HCT116 (cell line): Measurements from ENCODE around the gene PRPF39. TPM values are rescaled to one million over a fixed set of nuclear protein-coding genes. Genes with fewer than 3 reads are reported as not detected.
A peak's percentile ranks its signal among the peaks of the same experiment; 100 is the strongest.

Experiments
- ATAC-seq: fragments of 200-7000 bp; cut with Tn5 transposase; 2 replicates; pipeline ENCODE4 v1.9.1; 2020; ENCODE audit warnings: mild to moderate bottlenecking, moderate library complexity
- BruUV-seq: library from RNA; stranded (reverse); fragments of 400-500 nt; replicated peaks from 2 replicates; lab custom pipeline; 2021; lab: Mats Ljungman, UMichigan
- CTCF ChIA-PET: fragments of 300-600 bp; sonication (Branson Sonifier 250); formaldehyde crosslinking; loops from one replicate; lab custom pipeline; 2021; ENCODE audit warnings: antibody characterized with exemption; lab: Charles Lee
- POLR2A ChIA-PET: fragments of 300-600, 350-600 bp; sonication (Branson Sonifier 250); formaldehyde crosslinking; loops from one replicate; lab custom pipeline; 2021; ENCODE audit warnings: antibody characterized with exemption; lab: Charles Lee
- RAD21 ChIA-PET, 2 experiments: fragments of 300-600 bp; sonication (Branson Sonifier 250); formaldehyde crosslinking; loops; one replicate each; lab custom pipeline; 2023; ENCODE audit warnings: low total read pairs in 2 of 2; ENCODE audit not compliant: uncharacterized antibody in 2 of 2, unreplicated experiment in 2 of 2, low non-redundant PET in 1 of 2; lab: Charles Lee
- DNase-seq: peaks from one replicate; pipeline ENCODE4 v3.0.0-alpha.2; 2010; ENCODE audit warnings: low read depth, low spot score
- H2AFZ ChIP-seq: fragments of 200-600 bp; shearing (Covaris generic), sonication (generic); 2 replicates; pipeline ENCODE4 v1.6.1; 2017; ENCODE audit warnings: low read depth, mixed run types, mixed read lengths, antibody characterized with exemption, low read length; ENCODE audit not compliant: poor library complexity, severe bottlenecking
- H3K27ac ChIP-seq: 2 replicates; pipeline ENCODE4 v1.5.1; 2012; ENCODE audit warnings: low read depth, low read length
- H3K27me3 ChIP-seq: fragments of 200-600 bp; sonication (generic); 2 replicates; pipeline ENCODE4 v1.6.1; 2016; ENCODE audit warnings: mixed run types, low read length, mixed read lengths; ENCODE audit not compliant: insufficient read depth
- H3K36me3 ChIP-seq, 2 experiments: fragments of 200-500 bp in 1 of 2; fragments of 200-600 bp in 1 of 2; sonication (Bioruptor generic) in 1 of 2; sonication (generic) in 1 of 2; 2 replicates each; pipeline versions ENCODE4 v1.5.1 to v1.6.1; 2014 to 2016; ENCODE audit warnings: low read length in 2 of 2, inconsistent platforms in 1 of 2, mixed read lengths in 1 of 2, mixed run types in 1 of 2; ENCODE audit not compliant: insufficient read depth in 2 of 2, control insufficient read depth in 1 of 2
- H3K4me1 ChIP-seq, 2 experiments: fragments of 200-600 bp in 1 of 2; sonication (generic) in 1 of 2; 2 replicates each; pipeline versions ENCODE4 v1.5.1 to v1.6.1; 2012 to 2017; ENCODE audit warnings: low read length in 2 of 2, inconsistent platforms in 1 of 2, mild to moderate bottlenecking in 1 of 2, mixed read lengths in 1 of 2, mixed run types in 1 of 2, moderate library complexity in 1 of 2; ENCODE audit not compliant: insufficient read depth in 2 of 2, control insufficient read depth in 1 of 2
- H3K4me2 ChIP-seq: fragments of 200-600 bp; sonication (generic); 2 replicates; pipeline ENCODE4 v1.6.1; 2017; ENCODE audit warnings: mixed run types, low read length, mixed read lengths
- H3K4me3 ChIP-seq, 2 experiments: fragments of 200-600 bp in 1 of 2; sonication (generic) in 1 of 2; replicated peaks in 1 of 2; 2 replicates each; pipeline ENCODE4 v1.5.1; 2011 to 2016; ENCODE audit warnings: low read length in 2 of 2, control low read depth in 1 of 2, low read depth in 1 of 2, mild to moderate bottlenecking in 1 of 2, mixed read lengths in 1 of 2, mixed run types in 1 of 2
- H3K79me2 ChIP-seq: fragments of 200-600 bp; sonication (generic); 2 replicates; pipeline ENCODE4 v1.6.1; 2017; ENCODE audit warnings: mild to moderate bottlenecking, mixed run types, low read length, moderate library complexity, mixed read lengths; ENCODE audit not compliant: insufficient read depth
- H3K9ac ChIP-seq: fragments of 200-600 bp; sonication (generic); 2 replicates; pipeline ENCODE4 v1.6.1; 2016; ENCODE audit warnings: low read length, mixed read lengths
- H3K9me2 ChIP-seq: fragments of 200-600 bp; sonication (generic), shearing (Covaris generic); 2 replicates; pipeline ENCODE4 v1.6.1; 2017; ENCODE audit warnings: mixed run types, mild to moderate bottlenecking, moderate library complexity; ENCODE audit not compliant: insufficient read depth
- H3K9me3 ChIP-seq, 2 experiments: fragments of 200-500 bp in 1 of 2; fragments of 200-600 bp in 1 of 2; sonication (Bioruptor generic) in 1 of 2; sonication (generic) in 1 of 2; 2 replicates each; pipeline ENCODE4 v1.6.1; 2014 to 2017; ENCODE audit warnings: low read length in 2 of 2, mixed read lengths in 2 of 2, inconsistent platforms in 1 of 2, low read depth in 1 of 2, mild to moderate bottlenecking in 1 of 2, mixed run types in 1 of 2, moderate library complexity in 1 of 2; ENCODE audit not compliant: control insufficient read depth in 1 of 2, insufficient read depth in 1 of 2
- H4K20me1 ChIP-seq: fragments of 200-600 bp; sonication (generic), shearing (Covaris generic); 2 replicates; pipeline ENCODE4 v1.6.1; 2017; ENCODE audit warnings: mixed run types, mild to moderate bottlenecking, moderate library complexity; ENCODE audit not compliant: insufficient read depth
- EZH2 ChIP-seq: fragments of 200-600 bp; sonication (generic); IDR thresholded peaks from 2 replicates; pipeline ENCODE4 v1.6.1; 2017; ENCODE audit warnings: antibody characterized with exemption, mixed run types
- REST ChIP-seq: IDR thresholded peaks from 2 replicates; pipeline ENCODE4 v1.6.1; 2012; ENCODE audit warnings: low read depth
- SIN3A ChIP-seq: IDR thresholded peaks from 2 replicates; pipeline ENCODE4 v1.6.1; 2012; ENCODE audit warnings: low read depth
- intact Hi-C: fragments of 100-400 bp; cut with micrococcal nuclease; formaldehyde crosslinking; loops from 2 replicates; pipeline ENCODE4 v1.10.0; 2022
- total RNA-seq: library from RNA; stranded (reverse); gene quantifications from one replicate; pipeline ENCODE4 v1.2.1, GENCODE V29; 2021; ENCODE audit not compliant: unreplicated experiment

Gene PRPF39
- total RNA-seq, 1 experiment from 2014 or later, result 44.7 TPM

- no peak for TF ChIP-seq REST
These were observed 45.2 kb downstream of the PRPF39 start (continued) for GRCh38 chr14:45128963-45129629.

GRCh38 chr14:45133683-45134050 is 49.8 kb downstream of the PRPF39 start:
- peaks cover 9 to 21% of the 10 kb centered on the region in 2 experiments for H3K4me1 ChIP-seq
- peak overlapping the region; percentile 57 for H2AFZ ChIP-seq
- ChIA-PET RAD21 (no interaction called here), POLR2A (interaction anchor here (1.1 kb wide), 1 partner anchor 172 kb away, joined by 4 read pairs; the partner anchor contains the start of genes KLHL28 and TOGARAM1), CTCF (interaction anchor here (1.5 kb wide), 1 partner anchor 220 kb away, joined by 9 read pairs; no protein-coding TSS in a partner anchor)
- H3K27ac ChIP-seq, result peak overlapping the region; percentile 76
- TF ChIP-seq EZH2 (no peak), SIN3A (no peak)
- intact Hi-C loops, result loop anchor here (1.0 to 5.0 kb wide), 3 partner anchors 41 to 173 kb away; partner anchors contain the start of genes KLHL28 and MIS18BP1
- peaks cover 76% of the 10 kb centered on the region for H3K79me2 ChIP-seq
- peak; percentile 18 for ATAC-seq
- H3K36me3 ChIP-seq, result 0 out of 4 replicates have a peak, but pooled peaks cover 0 to 5% of the 10 kb centered on the region in 2 experiments
- no peaks in the 10 kb centered on the region for H3K27me3 ChIP-seq
- no peak for DNase-seq
- H3K4me2 ChIP-seq, result peak overlapping the region; percentile 78
- peak overlapping the region; percentile 88 for H3K9ac ChIP-seq
- BruUV-seq, result TSS peak; percentile 78
- H3K4me3 ChIP-seq, result peak overlapping the region; percentile 67 to 92
- no peaks in the 10 kb centered on the region for H3K9me2 ChIP-seq
- H4K20me1 ChIP-seq, result no peaks in the 10 kb centered on the region
- no peaks in the 10 kb centered on the region for H3K9me3 ChIP-seq
